Right cardiac atrium (tissue), 5 donors: ENCODE results near the gene ANKRD24. TPM values are rescaled to one million over a fixed set of nuclear protein-coding genes. Genes with fewer than 3 reads are reported as not detected.
"Not testable (repeated sequence)": the region's sequence is repeated elsewhere in the genome, so short reads cannot be mapped to it uniquely, and the experiment has no call there.

Source experiments
- ATAC-seq, 2 donors: fragments of 200-7000 bp; cut with Tn5 transposase; one replicate each; pipeline versions ENCODE4 v1.8.0 to v1.9.1; 2020; ENCODE audit warnings: moderate library complexity in 2 of 2, mild to moderate bottlenecking in 1 of 2
- DNase-seq, 3 donors: peaks; one replicate each; pipeline ENCODE4 v3.0.0-alpha.2; 2020
- H3K27ac ChIP-seq: one replicate; pipeline ENCODE4 v1.5.1; 2013; ENCODE audit warnings: mild to moderate bottlenecking, low read length, control low read depth, moderate library complexity
- H3K27me3 ChIP-seq: one replicate; pipeline ENCODE4 v1.6.1; 2013; ENCODE audit not compliant: control insufficient read depth, insufficient read depth
- H3K4me1 ChIP-seq: one replicate; pipeline ENCODE4 v1.6.1; 2013; ENCODE audit warnings: low read length; ENCODE audit not compliant: control insufficient read depth, insufficient read depth
- H3K4me3 ChIP-seq: one replicate; pipeline ENCODE4 v1.5.1; 2013; ENCODE audit warnings: low read length, control low read depth
- H3K9me3 ChIP-seq: one replicate; pipeline ENCODE4 v1.6.1; 2013; ENCODE audit warnings: low read length; ENCODE audit not compliant: control insufficient read depth
- WGBS: extraction: QIAGEN DNeasy Blood & Tissue Kit; methylation state at CpG from one replicate; pipeline ENCODE4 v1.1.7; 2013; 5-methylcytosine and 5-hydroxymethylcytosine counted together
- intact Hi-C, 4 donors: fragments of 100-400 bp; cut with DNase I; formaldehyde crosslinking; loops; one replicate each; pipeline versions ENCODE4 v1.11.0 to v1.14.0; 2022 to 2023
- polyA plus RNA-seq: library from polyadenylated mRNA; stranded (reverse); fragments of 200-250 nt; gene quantifications from one replicate; pipeline ENCODE4 v1.2.3, GENCODE V29; 2013
- total RNA-seq, 4 donors: library from RNA; stranded (reverse); fragmentation: NEBNext Ultra II Directional; extraction: Animal tissue kit (Norgen Biotek cat#: 25700); gene quantifications; one replicate each; pipeline ENCODE4 v1.2.1, GENCODE V29; 2021
- donor health status: healthy with polysubstance abuse.
- donor health status: DM: no; HTN: yes; CAD: no.
- donor health status: DM: no; HTN: no; CAD: no.
- donor health status: DM: no; HTN: yes; CAD: no; lungs with severe emphysema.
- donor health status: DM: yes; HTN: yes; CAD: no.

Gene ANKRD24
- total and polyA plus RNA-seq, 5 donors = 0.31 to 0.88 (median 0.45) TPM

- not testable (repeated sequence) for H3K27me3 ChIP-seq, H3K4me3 ChIP-seq, H3K27ac ChIP-seq, ATAC-seq, H3K4me1 ChIP-seq, H3K9me3 ChIP-seq, DNase-seq
- 73% methylated on average over 6 of the region's 6 CpGs for WGBS
- intact Hi-C loops = loop anchor here in 1 of 4 donors (10.0 kb wide), 1 partner anchor 80 kb away; no protein-coding TSS in a partner anchor
These were observed 91.8 kb downstream of the ANKRD24 start for GRCh38 chr19:4274321-4274686.

Other genes starting within 250 kb of the ANKRD24 start
- 1,000 to 10,000 TPM; 1,114 to 1,487 (median 1,236) TPM for gene NMRK2, start 249.6 kb upstream of the ANKRD24 start, total RNA-seq
- 1,838 TPM for gene NMRK2, start 249.6 kb upstream of the ANKRD24 start, polyA plus RNA-seq
- 100 to 1,000 TPM in 2 of 4 donors, 10 to 100 TPM in 2; 67.8 to 121 (median 93.4) TPM for gene DAPK3, start 211.6 kb upstream of the ANKRD24 start, total RNA-seq
- 122 TPM for gene DAPK3, start 211.6 kb upstream of the ANKRD24 start, polyA plus RNA-seq
- gene EEF2, start 197.2 kb upstream of the ANKRD24 start, total RNA-seq = 1,000 to 10,000 TPM; 2,000 to 2,630 (median 2,240) TPM
- gene EEF2, start 197.2 kb upstream of the ANKRD24 start, polyA plus RNA-seq = 1,037 TPM
- 10 to 100 TPM; 11.9 to 13.1 (median 12.5) TPM for gene PIAS4, start 175.0 kb upstream of the ANKRD24 start, total RNA-seq
- gene PIAS4, start 175.0 kb upstream of the ANKRD24 start, polyA plus RNA-seq = 9.6 TPM
- 10 to 100 TPM; 28.6 to 32.6 (median 31.6) TPM for gene ZBTB7A, start 115.8 kb upstream of the ANKRD24 start, total RNA-seq
- gene ZBTB7A, start 115.8 kb upstream of the ANKRD24 start, polyA plus RNA-seq = 17.5 TPM
- 100 to 1,000 TPM; 113 to 134 (median 121) TPM for gene MAP2K2, start 58.6 kb upstream of the ANKRD24 start, total RNA-seq
- 151 TPM for gene MAP2K2, start 58.6 kb upstream of the ANKRD24 start, polyA plus RNA-seq
- not detected for gene CREB3L3, start 29.1 kb upstream of the ANKRD24 start, total RNA-seq
- not detected for gene CREB3L3, start 29.1 kb upstream of the ANKRD24 start, polyA plus RNA-seq
- 10 to 100 TPM; 11.2 to 16.6 (median 13.1) TPM for gene SIRT6, start 126 bp upstream of the ANKRD24 start, total RNA-seq
- gene SIRT6, start 126 bp upstream of the ANKRD24 start, polyA plus RNA-seq = 15.8 TPM
- gene EBI3, start 46.8 kb downstream of the ANKRD24 start, total RNA-seq = 1 to 10 TPM; 1.8 to 2.3 (median 2.1) TPM
- gene EBI3, start 46.8 kb downstream of the ANKRD24 start, polyA plus RNA-seq = 0.70 TPM
- 10 to 100 TPM in 2 of 4 donors, 1 to 10 TPM in 2; 9.7 to 12.4 (median 10.9) TPM for gene YJU2, start 64.4 kb downstream of the ANKRD24 start, total RNA-seq
- 17.7 TPM for gene YJU2, start 64.4 kb downstream of the ANKRD24 start, polyA plus RNA-seq
- gene SHD, start 96.6 kb downstream of the ANKRD24 start, total RNA-seq = 10 to 100 TPM; 30.5 to 75.1 (median 54.7) TPM
- 23.9 TPM for gene SHD, start 96.6 kb downstream of the ANKRD24 start, polyA plus RNA-seq
- not detected for gene TMIGD2, start 119.7 kb downstream of the ANKRD24 start, total RNA-seq
- gene TMIGD2, start 119.7 kb downstream of the ANKRD24 start, polyA plus RNA-seq = 0.25 TPM
- not detected for gene FSD1, start 121.9 kb downstream of the ANKRD24 start, total RNA-seq
- not detected for gene FSD1, start 121.9 kb downstream of the ANKRD24 start, polyA plus RNA-seq
- 10 to 100 TPM in 3 of 4 donors, 1 to 10 TPM in 1; 6.7 to 13.9 (median 11.3) TPM for gene STAP2, start 156.1 kb downstream of the ANKRD24 start, total RNA-seq
- gene STAP2, start 156.1 kb downstream of the ANKRD24 start, polyA plus RNA-seq = 7.8 TPM
- gene MPND, start 160.9 kb downstream of the ANKRD24 start, total RNA-seq = 10 to 100 TPM; 22.8 to 25.8 (median 25.2) TPM
- 24.9 TPM for gene MPND, start 160.9 kb downstream of the ANKRD24 start, polyA plus RNA-seq
- 10 to 100 TPM; 26.3 to 40.3 (median 31.8) TPM for gene SH3GL1, start 217.9 kb downstream of the ANKRD24 start, total RNA-seq
- 27.7 TPM for gene SH3GL1, start 217.9 kb downstream of the ANKRD24 start, polyA plus RNA-seq
- gene CHAF1A, start 220.0 kb downstream of the ANKRD24 start, total RNA-seq = 1 to 10 TPM; 5.4 to 7.7 (median 6.2) TPM
- 4.3 TPM for gene CHAF1A, start 220.0 kb downstream of the ANKRD24 start, polyA plus RNA-seq